ENCODE measurements around the gene MYD88. TPM values are rescaled to one million over a fixed set of nuclear protein-coding genes. Genes with fewer than 3 reads are reported as not detected.

MYD88 gene
- total and polyA plus RNA-seq, 4 donors, result 15.4 to 60.3 (median 44.1) TPM

DNA sequence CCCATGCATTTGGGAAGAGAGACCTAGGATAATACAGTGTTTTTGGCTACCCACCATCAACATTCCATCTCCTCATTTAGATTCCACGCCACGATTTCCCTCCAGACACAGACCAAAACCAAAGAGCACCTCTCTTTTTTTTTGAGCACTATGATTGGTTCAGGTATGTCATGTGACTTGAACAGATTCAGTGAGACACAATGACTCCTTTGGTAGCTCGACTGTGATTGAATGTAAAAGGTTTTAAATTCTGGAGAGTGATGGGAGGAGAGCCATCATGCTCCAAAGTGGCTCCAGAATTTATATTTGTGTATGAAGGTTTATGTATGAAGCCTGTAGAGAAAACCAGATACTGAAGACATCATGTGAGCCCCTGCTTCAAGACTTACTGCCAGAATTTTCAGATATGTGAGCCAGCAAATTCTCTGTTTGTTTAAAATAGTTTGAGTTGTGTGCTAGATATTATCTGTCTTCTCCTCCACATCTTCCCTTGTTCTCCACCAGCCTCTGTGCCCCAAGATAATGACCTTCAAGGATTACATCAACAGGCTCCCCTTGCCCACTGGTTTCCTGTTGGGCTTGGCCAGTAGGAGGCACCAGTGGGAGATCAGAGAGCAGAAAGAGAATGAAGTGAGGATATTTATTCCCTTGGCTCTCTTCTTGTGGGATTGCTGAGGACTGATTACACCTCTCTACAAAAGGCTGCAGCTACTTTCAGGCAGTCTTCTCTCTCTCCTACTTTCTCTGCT lies 12.5 kb downstream of the MYD88 start:
- no peak for DNase-seq (ENCODE audit: low spot score)
- Histone ChIP-seq H3K9me3 (ENCODE audit: control insufficient read depth in 4 of 4, low read length in 3 of 4) (peaks cover 0 to 4% (median 2%) of the 10 kb centered on the region in 4 donors), H3K27me3 (ENCODE audit: control insufficient read depth in 4 of 4, insufficient read depth in 4 of 4, low read length in 3 of 4) (no peaks in the 10 kb centered on the region), H3K27ac (ENCODE audit: low read depth in 1 of 2, low read length in 2 of 2) (peak overlapping the region in 1 of 2 donors; percentile 19), H3K36me3 (ENCODE audit: control insufficient read depth in 4 of 4, insufficient read depth in 3 of 4, low read depth in 1 of 4, low read length in 3 of 4) (no peaks in the 10 kb centered on the region), H3K4me3 (ENCODE audit: low read depth in 1 of 3, low read length in 3 of 3) (no peak overlapping the region), H3K9ac (ENCODE audit: low read depth in 1 of 2, low read length in 2 of 2) (no peak overlapping the region), H3K4me1 (ENCODE audit: control insufficient read depth in 4 of 4, insufficient read depth in 4 of 4, low read length in 3 of 4) (no peaks in the 10 kb centered on the region)
- WGBS, result 88% methylated on average over 3 of the region's 3 CpGs
- no peak for TF ChIP-seq YY1 (IDR thresholded peaks at IDR 0.05)
- TF ChIP-seq SP1 (IDR thresholded peaks at IDR 0.05), result no peak
- TF ChIP-seq REST (IDR thresholded peaks at IDR 0.05), result no peak
- no peak for TF ChIP-seq GABPA (IDR thresholded peaks at IDR 0.05 in 1 of 2, conservative IDR thresholded peaks at IDR 0.05 in 1 of 2)
- TF ChIP-seq HNF4A (conservative IDR thresholded peaks at IDR 0.05), result no peak

- H3K27ac ChIP-seq (ENCODE audit: low read depth in 1 of 2, low read length in 2 of 2), result peak overlapping the region in 1 of 2 donors; percentile 19
- H3K4me3 ChIP-seq (ENCODE audit: low read depth in 1 of 3, low read length in 3 of 3), result no peak overlapping the region
- no peaks in the 10 kb centered on the region for H3K27me3 ChIP-seq (ENCODE audit: control insufficient read depth in 4 of 4, insufficient read depth in 4 of 4, low read length in 3 of 4)
- no peaks in the 10 kb centered on the region for H3K4me1 ChIP-seq (ENCODE audit: control insufficient read depth in 4 of 4, insufficient read depth in 4 of 4, low read length in 3 of 4)
- H3K36me3 ChIP-seq (ENCODE audit: control insufficient read depth in 4 of 4, insufficient read depth in 3 of 4, low read depth in 1 of 4, low read length in 3 of 4), result no peaks in the 10 kb centered on the region
- 88% methylated on average over 3 of the region's 3 CpGs for WGBS
- no peak overlapping the region for H3K9ac ChIP-seq (ENCODE audit: low read depth in 1 of 2, low read length in 2 of 2)
- TF ChIP-seq ATF3 (IDR thresholded peaks at IDR 0.05) (no peak), TAF1 (conservative IDR thresholded peaks at IDR 0.05) (no peak), NR2F2 (IDR thresholded peaks at IDR 0.05) (no peak), HNF4A (conservative IDR thresholded peaks at IDR 0.05) (no peak)
- TF ChIP-seq, protein P1, sequence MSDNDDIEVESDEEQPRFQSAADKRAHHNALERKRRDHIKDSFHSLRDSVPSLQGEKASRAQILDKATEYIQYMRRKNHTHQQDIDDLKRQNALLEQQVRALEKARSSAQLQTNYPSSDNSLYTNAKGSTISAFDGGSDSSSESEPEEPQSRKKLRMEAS (IDR thresholded peaks at IDR 0.05), result no peak
- H3K9me3 ChIP-seq (ENCODE audit: control insufficient read depth in 4 of 4, low read length in 3 of 4), result no peaks in the 10 kb centered on the region
- no peak for DNase-seq (ENCODE audit: low spot score)
Observed at GRCh38 chr3:38151667-38152265, 13.3 kb downstream of the MYD88 start.

DNA sequence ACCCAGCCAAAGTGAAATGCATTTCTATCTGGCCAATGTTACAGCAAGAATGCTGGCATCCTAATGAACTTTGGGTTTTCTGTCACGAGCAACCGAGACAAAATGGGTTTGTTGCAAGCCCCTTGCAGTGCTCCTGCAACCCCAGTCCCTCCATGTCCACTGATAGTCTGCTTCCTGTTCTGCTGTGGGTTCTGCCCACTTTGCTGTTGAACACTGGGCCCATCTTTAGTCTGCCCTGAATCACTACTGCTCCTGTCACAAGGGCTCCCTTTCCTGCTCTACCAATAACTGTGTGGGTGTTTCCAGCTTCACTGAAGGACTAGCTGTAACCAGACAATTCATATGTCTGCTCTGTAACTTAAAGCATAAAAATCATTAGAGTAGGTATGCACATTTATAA lies 14.1 kb downstream of the MYD88 start:
- Histone ChIP-seq H3K9ac (ENCODE audit: low read depth in 1 of 2, low read length in 2 of 2) (no peak overlapping the region), H3K4me1 (ENCODE audit: control insufficient read depth in 4 of 4, insufficient read depth in 4 of 4, low read length in 3 of 4) (no peaks in the 10 kb centered on the region), H3K4me3 (ENCODE audit: low read depth in 1 of 3, low read length in 3 of 3) (no peak overlapping the region), H3K36me3 (ENCODE audit: control insufficient read depth in 4 of 4, insufficient read depth in 3 of 4, low read depth in 1 of 4, low read length in 3 of 4) (no peaks in the 10 kb centered on the region), H3K27ac (ENCODE audit: low read depth in 1 of 2, low read length in 2 of 2) (no peak overlapping the region), H3K9me3 (ENCODE audit: control insufficient read depth in 4 of 4, low read length in 3 of 4) (no peaks in the 10 kb centered on the region), H3K27me3 (ENCODE audit: control insufficient read depth in 4 of 4, insufficient read depth in 4 of 4, low read length in 3 of 4) (no peaks in the 10 kb centered on the region)
- 94% methylated on average over 2 of the region's 2 CpGs for WGBS
- no peak for TF ChIP-seq HNF4A (conservative IDR thresholded peaks at IDR 0.05)
- TF ChIP-seq TAF1 (conservative IDR thresholded peaks at IDR 0.05), result no peak
- no peak for TF ChIP-seq NR2F2 (IDR thresholded peaks at IDR 0.05)
- TF ChIP-seq ATF3 (IDR thresholded peaks at IDR 0.05), result no peak
- TF ChIP-seq, protein P2, sequence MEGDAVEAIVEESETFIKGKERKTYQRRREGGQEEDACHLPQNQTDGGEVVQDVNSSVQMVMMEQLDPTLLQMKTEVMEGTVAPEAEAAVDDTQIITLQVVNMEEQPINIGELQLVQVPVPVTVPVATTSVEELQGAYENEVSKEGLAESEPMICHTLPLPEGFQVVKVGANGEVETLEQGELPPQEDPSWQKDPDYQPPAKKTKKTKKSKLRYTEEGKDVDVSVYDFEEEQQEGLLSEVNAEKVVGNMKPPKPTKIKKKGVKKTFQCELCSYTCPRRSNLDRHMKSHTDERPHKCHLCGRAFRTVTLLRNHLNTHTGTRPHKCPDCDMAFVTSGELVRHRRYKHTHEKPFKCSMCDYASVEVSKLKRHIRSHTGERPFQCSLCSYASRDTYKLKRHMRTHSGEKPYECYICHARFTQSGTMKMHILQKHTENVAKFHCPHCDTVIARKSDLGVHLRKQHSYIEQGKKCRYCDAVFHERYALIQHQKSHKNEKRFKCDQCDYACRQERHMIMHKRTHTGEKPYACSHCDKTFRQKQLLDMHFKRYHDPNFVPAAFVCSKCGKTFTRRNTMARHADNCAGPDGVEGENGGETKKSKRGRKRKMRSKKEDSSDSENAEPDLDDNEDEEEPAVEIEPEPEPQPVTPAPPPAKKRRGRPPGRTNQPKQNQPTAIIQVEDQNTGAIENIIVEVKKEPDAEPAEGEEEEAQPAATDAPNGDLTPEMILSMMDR (IDR thresholded peaks at IDR 0.05; ENCODE audit: low read depth, low read length, missing input control), result no peak
- no peak for TF ChIP-seq FOXA1 (IDR thresholded peaks at IDR 0.05)
- no peak for TF ChIP-seq REST (IDR thresholded peaks at IDR 0.05)
- TF ChIP-seq HNF4G (IDR thresholded peaks at IDR 0.05), result no peak
- TF ChIP-seq FOXA2 (IDR thresholded peaks at IDR 0.05), result no peak
- TF ChIP-seq YY1 (IDR thresholded peaks at IDR 0.05), result no peak
- no peak for TF ChIP-seq GABPA (IDR thresholded peaks at IDR 0.05 in 1 of 2, conservative IDR thresholded peaks at IDR 0.05 in 1 of 2)
- TF ChIP-seq EGR1 (IDR thresholded peaks at IDR 0.05; ENCODE audit: low read depth in 2 of 2), result no peak
- TF ChIP-seq SP1 (IDR thresholded peaks at IDR 0.05), result no peak
- no peak for DNase-seq (ENCODE audit: low spot score)

Data from liver (tissue), 9 donors.